GM18868 (cell line): Measurements from ENCODE around the gene SPRR3.
"Not testable (repeated sequence)": the region's sequence is repeated elsewhere in the genome, so short reads cannot be mapped to it uniquely, and the experiment has no call there.

Source experiments
- ATAC-seq: cut with Tn5 transposase; IDR thresholded peaks from one replicate; pipeline ENCODE4 v1.9.1; 2021; ENCODE audit warnings: mild to moderate bottlenecking, moderate library complexity; ENCODE audit not compliant: unreplicated experiment

SPRR3 gene

DNA sequence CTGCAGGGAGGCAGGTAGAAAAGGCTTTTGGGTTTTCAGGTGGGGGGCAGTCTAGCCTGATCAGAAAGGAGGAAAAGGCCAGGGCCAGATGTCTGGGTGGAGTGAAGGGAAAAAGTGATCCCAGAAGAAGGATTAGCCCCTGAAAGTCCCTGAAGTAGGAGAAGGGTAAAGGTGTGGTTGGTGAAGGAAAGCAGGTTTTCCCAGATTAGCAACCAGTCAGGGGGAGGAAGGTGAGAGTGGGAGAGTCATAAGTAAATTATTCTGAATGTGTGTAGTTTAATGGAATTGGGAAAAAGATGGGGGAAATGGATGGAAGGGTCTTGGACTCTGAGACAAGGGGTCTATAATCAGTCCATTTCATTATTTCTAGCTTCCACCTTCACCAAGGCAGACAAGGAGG is 18.3 kb upstream of the SPRR3 start:
- ATAC-seq = no peak

DNA sequence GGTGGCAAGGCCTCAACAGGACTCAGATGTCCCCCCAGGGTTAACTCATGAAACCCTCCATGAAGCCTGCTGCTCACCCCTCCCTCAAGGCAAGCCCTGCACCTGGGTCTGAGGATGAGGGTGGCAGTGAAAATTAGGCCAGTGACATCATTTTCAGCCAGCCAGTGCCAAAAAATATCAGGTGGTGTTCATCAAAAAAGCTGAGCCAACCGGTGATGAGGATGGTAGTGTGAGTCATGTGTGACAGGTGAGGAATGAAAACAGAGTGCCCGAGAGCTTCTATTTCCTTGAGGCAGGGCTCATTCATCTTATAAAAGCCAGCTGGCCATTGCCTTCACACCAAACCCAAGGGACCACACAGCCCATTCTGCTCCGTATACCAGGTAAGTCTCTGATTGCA is 17.8 kb upstream of the SPRR3 start, which contains the start of gene SPRR1A:
Gene SPRR1A, plus strand, starts transcription at position 339 of the 400 bp plus-strand sequence. CDS start 1,150 bp downstream, outside the sequence.
- ATAC-seq = no peak

DNA sequence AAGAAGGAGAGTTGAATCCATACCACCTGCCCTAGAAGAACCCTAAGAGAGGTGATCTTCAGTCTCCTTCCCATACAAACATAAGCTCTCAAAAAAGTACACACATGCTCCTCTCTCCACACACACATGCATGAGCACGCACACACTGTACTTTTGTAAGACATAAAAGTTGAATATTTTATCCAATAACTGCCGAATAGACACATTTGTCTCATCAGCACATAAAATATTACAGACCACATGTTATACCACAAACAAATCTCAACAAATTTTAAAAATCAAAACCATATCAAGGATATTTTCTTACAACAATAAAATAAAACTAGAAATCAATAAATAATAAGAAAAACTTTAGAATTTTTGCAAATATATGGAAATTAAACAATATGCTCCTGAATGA is 15.0 kb upstream of the SPRR3 start:
- ATAC-seq = no peak

DNA sequence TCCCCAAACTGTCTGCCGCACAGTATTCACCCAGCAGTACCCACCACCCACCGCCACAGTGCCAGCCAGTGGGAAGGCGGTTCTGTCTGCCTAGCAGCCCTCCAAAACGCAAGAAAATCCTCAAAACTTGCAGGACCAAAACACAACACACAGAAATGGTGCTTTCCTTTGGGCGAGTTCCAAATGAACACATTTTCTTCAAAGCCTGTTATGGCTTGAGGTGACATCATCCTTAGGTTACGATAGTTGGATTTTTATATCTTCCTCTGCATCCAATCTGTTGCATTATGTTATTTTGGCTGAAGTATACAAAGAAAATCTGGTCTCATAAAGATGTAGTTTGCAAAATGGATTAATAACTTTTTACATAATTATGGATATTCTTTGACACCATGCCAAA is 8.4 kb upstream of the SPRR3 start:
- ATAC-seq = no peak

DNA sequence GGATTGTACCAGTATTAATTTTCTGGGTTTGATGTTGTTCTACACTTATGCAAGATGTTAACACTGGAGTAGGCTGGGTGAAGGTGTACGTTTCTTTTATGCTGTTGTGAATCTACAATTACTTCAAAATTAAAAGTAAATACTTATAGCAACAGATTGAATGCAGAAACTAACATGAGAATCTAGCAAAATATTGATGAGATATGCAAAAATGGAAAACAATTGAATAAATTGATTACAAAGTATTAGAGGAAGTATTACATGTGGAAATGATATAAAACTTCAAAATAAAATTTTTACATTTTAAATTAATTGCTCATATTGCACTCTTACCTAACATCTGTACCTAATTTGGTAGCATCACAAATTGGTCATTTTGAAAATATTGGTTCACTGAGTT is 5.7 kb upstream of the SPRR3 start:
- ATAC-seq = no peak

DNA sequence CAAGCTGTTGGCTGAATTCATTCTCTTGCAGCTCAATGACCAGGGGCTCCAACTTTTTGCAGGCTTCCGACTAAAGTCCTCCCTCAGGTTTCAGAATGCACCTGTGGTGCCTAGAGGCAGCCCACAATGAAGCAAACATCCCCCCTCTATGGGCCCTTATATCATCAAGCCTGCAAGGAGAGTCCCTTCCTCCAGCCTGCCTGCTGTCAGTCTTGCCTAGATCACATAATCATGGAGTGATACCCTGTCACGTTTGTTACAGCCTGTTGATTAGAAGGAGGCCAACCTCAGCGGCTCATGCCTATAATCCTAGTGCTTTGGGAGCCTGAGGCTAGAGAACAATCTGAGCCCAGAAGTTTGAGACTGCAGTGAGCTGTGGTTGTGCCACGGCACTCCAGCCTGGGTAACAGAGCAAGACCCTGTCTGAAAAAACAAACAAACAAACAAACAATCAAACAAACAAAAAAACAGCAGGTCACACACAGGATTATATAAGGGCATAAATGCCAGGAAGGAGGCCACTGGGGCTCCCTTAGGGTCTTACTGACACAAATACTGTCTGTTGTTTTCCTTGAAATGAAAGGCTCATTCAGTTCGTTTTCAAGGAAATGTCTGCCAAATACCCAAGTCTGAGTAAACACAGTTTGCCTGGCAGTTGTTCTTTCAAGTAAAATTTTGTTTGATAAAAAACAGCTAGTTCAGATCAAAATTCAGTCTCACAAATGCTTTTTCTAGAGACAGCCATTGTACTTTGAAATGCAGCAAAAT is 4.7 kb upstream of the SPRR3 start:
- no peak for ATAC-seq

DNA sequence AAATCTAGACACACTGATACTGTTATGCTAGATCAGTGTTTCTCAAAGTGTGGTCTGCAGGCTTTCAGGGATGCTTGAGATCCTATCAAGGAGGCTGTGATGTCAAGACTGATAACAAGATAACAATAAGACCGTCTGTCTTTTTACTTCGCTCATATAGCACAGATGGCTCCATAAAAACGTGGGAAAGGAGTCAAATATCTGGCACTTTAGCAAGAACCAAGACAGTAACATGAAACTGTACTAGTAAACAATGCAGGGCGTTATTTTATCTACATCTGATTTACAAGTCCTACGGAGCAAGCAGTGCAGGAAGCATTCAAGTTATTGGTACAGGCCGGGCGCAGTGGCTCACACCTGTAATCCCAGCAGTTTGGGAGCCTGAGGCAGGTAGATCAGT is 3.6 kb upstream of the SPRR3 start:
- no peak for ATAC-seq

DNA sequence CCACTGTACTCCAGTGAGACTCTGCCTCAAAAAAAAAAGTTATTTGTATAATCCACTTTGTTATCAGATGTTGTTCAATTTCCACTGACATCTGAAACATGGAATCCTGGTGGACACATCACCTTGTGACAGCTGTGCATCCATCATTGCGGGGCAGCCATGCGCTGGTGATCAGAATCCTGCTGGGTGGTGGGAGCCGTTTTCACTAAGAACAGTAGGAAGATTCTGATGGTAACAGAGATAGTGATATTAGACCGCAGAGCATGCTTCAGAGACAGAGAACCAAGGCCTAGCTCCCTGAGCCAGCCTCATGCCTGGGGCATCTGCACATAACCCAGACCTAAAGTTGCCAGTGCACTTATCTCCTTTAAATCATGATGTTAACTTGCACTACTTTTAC is 3.1 kb upstream of the SPRR3 start:
- no peak for ATAC-seq

DNA sequence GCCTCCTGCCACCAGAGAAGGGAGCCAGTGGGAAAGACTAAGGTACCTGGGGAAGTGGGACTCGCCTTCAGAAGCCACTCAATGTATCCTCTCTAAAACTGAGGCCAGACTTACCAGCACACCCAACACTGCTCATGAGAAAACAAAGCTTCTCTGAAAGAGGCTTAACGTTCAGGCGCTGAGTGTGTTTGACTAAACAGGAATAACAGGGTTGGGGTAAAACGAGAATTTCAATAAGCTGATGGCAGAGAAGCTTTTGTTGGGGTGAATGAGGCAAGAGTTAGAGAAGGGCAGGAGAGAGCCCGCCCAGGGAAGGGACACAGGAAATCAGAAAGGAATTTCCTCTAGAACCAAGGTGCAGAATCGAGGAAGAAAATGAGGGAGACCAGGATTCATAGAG is 1.7 kb upstream of the SPRR3 start:
- no peak for ATAC-seq

DNA sequence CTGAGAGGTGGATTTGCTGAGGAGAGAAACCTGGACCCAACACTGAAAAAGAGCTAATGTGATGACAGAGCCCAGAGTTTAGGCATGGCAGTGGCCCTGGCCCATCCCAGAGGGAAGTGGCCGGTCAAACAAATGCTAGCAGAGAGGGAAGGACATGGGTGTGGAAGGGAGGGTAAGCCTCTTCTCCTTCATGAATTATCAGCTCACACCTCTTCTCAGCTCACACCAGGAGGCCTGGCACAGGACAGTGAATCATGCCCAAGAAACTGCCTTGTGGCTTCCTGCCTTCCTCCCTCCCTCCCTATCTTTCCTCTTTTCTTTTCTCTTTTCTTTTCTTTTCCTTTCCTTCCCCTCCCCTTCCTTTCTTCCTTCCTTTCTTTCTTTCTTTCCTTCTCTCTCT is 1.3 kb upstream of the SPRR3 start:
- ATAC-seq = no peak

DNA sequence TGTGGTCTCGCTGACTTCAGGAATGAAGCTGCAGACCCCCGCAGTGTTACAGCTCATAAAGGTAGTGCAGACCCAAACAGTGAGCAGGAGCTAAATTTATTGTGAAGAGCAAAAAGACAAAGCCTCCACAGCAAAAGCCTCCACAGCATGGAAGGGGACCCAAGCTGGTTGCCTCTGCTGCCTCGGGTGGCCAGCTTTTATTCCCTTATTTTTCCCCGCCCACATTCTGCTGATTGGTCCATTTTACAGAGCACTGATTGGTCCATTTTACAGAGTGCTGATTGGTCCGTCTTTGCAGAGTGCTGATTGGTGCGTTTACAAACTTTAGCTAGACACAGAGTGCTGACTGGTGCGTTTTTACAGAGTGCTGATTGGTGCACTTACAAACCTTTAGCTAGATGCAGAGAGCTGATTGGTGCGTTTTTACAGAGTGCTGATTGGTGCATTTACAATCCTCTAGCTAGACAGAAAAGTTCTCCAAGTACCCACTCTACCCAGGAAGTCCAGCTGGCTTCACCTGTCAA is 9.7 kb downstream of the SPRR3 start:
- ATAC-seq = not testable (repeated sequence)

DNA sequence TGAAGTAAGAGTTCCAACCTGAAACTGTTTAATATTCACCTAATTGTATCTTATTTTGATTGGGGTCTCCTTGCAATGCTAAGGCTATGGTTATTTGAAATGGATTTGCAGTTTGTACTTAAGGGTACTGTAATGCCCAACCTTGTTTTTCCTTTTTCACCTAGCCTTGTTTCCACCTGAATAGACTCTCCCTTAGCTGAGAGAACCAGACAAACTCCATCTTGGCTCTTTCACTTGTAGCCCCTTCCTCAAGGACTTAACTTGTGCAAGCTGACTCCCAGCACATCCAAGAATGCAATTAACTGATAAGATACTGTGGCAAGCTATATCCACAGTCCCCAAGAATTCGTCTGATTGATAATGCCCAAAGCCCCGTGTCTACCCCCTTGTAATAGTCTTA is 20.3 kb downstream of the SPRR3 start:
- not testable (repeated sequence) for ATAC-seq

DNA sequence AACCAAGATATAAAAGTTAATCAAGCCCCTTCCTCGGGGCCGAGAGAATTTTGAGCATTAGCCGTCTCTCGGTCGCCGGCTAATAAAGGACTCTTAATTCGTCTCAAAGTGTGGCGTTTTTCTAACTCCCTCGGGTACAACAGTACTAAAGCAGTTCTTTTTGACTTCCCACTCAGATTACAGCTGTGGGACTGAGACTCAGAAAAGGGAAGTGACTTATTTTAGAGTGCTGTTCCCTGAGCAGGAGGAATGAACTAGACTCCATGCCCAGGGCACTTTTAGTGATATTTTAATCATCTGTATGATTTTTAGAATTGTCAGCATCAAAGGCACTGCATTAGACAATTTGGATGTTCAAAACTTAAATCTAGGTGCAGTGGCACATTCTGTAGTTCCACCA is 20.8 kb downstream of the SPRR3 start:
- ATAC-seq = not testable (repeated sequence)

DNA sequence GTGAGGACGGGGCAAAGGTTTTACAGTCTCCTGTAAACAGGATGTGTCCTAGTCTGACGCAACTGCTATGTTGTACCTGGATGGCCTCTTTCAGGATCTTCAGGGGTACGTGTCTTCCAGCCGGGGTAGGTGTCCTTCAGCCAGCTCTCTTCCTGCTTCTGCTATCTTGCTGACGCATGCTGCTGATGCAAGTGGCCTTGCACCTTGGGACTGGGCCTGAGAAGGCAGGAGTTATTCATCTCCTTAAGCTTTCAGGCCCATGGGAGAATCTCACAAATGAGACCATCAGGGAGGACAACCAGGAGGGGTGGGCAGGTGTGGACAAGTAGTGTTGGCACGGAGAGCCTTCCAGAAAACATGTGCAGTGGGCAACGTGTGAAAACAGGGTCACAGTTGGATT is 21.6 kb downstream of the SPRR3 start:
- no peak for ATAC-seq

DNA sequence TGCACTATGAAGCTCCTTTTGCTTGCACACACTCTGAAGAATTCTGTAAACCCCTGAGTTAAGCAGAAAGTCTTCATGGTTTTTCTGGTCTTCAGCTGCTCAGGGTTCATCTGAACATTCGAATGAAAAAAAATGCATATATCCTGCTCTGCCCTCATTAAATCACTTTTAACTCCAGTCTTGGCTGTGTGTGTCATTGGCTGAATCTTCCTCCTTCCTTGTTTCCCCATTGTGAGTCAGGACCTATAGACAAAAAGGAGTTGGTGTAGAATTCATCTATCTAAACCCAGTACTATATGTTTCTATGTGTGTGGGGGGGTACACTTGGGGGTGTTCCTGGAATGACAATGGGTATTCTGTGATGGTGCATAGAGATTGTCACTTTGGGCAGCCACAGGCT is 22.9 kb downstream of the SPRR3 start:
- ATAC-seq = no peak

DNA sequence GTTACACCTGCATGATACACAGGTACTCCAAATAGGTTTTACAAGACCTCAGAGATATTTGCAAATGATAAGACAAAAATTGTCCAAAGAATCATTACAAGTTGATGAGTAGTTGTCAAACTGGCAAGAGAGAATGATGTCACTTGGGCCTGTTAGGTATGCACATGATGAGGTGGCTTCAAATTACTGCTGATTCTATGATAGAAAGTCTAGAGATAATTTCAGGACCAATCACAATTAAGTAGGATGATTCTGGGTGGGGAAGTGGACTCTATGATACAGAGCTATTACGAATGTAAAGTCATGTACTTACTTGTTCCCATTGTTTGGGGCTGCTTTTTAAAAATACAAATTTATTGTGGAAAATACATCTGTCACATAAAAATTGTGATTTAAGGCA is 24.2 kb downstream of the SPRR3 start:
- no peak for ATAC-seq

DNA sequence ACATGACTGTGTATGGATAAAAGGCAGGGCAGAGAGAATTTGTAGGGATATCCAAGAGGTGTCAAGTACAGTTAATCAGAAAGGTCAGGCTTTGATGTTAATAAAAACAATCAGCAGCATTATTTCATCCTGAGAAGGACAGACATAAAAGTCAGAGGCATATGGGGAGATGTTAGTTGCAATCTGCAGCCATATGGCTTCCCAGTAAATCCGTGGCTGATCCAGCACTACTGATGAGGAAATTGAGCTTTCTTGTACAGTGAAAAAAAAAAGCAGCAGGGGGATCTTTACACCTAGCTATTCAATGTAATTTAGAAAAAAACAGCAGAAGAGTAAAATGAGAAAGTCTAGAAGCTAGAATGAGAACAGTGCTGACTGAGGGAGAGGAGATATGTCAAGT is 27.2 kb downstream of the SPRR3 start:
- no peak for ATAC-seq

DNA sequence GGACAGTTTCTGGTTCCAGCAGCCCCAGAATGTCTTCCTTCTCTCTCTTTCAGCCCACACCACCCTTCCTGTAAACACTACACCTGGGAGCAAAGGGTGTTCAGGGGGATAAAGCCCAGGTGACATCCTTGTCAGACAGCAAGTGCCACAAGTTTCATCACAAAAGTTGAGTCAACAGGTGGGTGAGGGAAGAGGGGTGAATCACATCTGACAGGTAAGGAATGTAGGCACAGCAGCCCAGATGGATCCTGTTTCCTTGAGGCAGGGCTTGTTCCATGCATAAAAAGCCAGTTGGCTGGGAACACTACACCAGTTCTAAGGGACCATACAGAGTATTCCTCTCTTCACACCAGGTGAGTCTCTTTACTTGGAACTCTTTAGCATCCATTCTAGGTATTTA is 29.3 kb downstream of the SPRR3 start, which contains the start of gene SPRR1B:
Gene SPRR1B, plus strand, starts transcription at position 309 of the 400 bp plus-strand sequence. CDS start 1,143 bp downstream, outside the sequence.
- no peak for ATAC-seq

DNA sequence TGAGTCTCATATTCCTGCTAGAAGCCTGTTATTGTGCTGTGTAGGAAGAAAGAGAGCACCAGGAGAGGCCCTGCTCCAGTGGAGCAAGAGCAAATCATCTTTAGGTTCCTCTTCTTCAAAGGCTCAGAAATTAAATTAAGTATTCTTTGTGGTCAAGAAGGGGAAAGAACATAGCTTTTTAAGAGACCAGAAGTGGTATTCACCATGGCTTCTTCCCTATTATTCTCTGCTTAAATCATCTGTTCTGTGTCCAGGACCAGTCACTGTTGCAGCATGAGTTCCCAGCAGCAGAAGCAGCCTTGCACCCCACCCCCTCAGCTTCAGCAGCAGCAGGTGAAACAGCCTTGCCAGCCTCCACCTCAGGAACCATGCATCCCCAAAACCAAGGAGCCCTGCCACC is 30.5 kb downstream of the SPRR3 start:
- ATAC-seq = no peak

DNA sequence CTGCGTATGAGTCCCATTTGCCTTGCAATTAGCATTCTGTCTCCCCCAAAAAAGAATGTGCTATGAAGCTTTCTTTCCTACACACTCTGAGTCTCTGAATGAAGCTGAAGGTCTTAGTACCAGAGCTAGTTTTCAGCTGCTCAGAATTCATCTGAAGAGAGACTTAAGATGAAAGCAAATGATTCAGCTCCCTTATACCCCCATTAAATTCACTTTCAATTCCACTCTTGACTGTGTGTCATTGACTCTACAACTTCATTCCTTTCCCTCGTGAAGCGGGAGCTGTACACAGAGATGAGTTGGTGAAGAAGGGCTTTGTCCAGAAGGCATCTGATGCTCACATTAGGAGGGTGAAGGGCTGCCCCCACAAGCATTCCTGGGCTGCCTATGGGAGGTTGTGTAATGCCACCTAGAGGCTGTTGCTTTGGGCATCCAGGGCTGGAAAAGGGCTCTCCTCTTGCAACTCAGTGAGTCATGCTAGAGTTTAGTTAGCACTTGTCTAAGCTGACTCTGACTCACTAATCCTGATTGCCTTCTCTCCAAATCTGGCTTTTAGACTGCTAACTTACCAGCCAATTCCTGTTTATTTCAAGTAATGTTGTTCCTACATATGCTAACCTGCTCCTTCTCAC is 31.2 kb downstream of the SPRR3 start:
- ATAC-seq = no peak

DNA sequence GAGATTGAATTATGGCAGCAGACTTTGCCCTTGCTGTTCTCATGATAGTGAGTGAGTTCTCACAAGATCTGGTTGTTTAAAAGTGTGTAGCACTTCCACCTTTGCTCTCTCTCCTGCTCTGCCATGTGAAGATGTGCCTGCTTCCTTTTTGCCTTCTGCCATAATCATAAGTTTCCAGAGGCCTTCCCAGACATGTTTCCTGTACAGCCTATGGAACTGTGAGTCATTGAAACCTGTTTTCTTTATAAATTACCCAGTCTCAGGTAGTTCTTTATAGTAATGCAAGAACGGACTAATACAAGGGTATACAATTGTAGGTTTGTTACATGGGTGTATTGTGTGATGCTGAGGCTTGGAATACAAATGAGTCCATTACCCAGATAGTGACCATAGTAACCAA is 33.7 kb downstream of the SPRR3 start:
- ATAC-seq = no peak

DNA sequence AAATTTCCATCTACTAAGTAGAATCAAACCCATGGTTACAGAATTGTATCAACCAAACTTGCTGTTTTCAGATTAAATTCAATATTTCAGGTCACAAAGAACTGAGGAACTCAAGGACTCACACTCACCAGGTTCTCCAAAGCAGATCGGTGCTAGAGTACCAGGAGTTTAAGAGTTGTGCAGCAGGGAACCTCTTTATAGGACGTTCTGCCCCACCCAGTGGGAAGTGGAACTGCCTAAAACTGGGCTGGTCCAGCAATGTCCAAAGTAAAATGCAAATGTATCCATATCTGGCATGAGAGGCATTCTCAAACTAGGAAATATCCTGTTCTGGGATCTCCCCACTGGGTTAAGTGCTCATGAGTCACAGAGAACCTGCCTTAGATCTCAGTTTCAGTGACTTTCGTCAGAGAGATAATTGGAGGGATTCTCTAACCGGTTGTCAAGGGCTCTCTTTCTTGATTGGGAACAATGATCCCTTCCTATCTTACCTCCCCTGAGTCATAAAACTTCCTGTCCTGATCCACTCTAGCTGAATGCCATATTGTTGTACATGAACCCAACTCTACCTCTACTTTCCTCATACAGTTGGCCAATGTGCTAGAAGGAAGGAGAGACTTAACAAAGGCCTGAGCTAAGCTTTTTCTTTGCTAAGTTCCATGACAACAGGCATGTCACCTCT is 39.5 kb downstream of the SPRR3 start, which contains the start of gene SPRR2D:
Gene SPRR2D, minus strand, starts transcription at position 171 of the 682 bp plus-strand sequence. CDS start 774 bp downstream, outside the sequence.
- no peak for ATAC-seq
